Lung (tissue), 12 donors: ENCODE measurements around the gene KCTD16. TPM values are rescaled to one million over a fixed set of nuclear protein-coding genes. Genes with fewer than 3 reads are reported as not detected.

ENCODE experiments used
- ATAC-seq: fragments of 200-7000 bp; cut with Tn5 transposase; one replicate; pipeline ENCODE4 v1.9.1; 2020; ENCODE audit warnings: moderate number of reproducible peaks; ENCODE audit not compliant: insufficient read depth, low FRiP score
- DNase-seq, 3 donors: peaks; one replicate each; pipeline ENCODE4 v3.0.0-alpha.2; 2013 to 2017
- H3K27ac ChIP-seq, 2 donors: one replicate each; pipeline ENCODE4 v1.5.1; 2013; ENCODE audit warnings: mild to moderate bottlenecking in 2 of 2, moderate library complexity in 2 of 2, control low read depth in 1 of 2, inconsistent platforms in 1 of 2, low read depth in 1 of 2, low read length in 1 of 2
- H3K27me3 ChIP-seq, 3 donors: one replicate each; pipeline ENCODE4 v1.5.1; 2013; ENCODE audit warnings: low read length in 2 of 3; ENCODE audit not compliant: control insufficient read depth in 3 of 3, insufficient read depth in 3 of 3
- H3K36me3 ChIP-seq, 4 donors: one replicate each; pipeline ENCODE4 v1.5.1; 2013; ENCODE audit warnings: low read length in 4 of 4, mild to moderate bottlenecking in 1 of 4, moderate library complexity in 1 of 4; ENCODE audit not compliant: control insufficient read depth in 4 of 4, insufficient read depth in 4 of 4
- H3K4me1 ChIP-seq, 5 donors: one replicate each; pipeline ENCODE4 v1.5.1; 2013; ENCODE audit warnings: low read length in 5 of 5, mild to moderate bottlenecking in 2 of 5, moderate library complexity in 1 of 5; ENCODE audit not compliant: control insufficient read depth in 5 of 5, insufficient read depth in 5 of 5
- H3K4me3 ChIP-seq: one replicate; pipeline ENCODE4 v1.5.1; 2013; ENCODE audit warnings: mild to moderate bottlenecking, control low read depth, moderate library complexity
- H3K9ac ChIP-seq, 2 donors: one replicate each; pipeline ENCODE4 v1.5.1; 2013; ENCODE audit warnings: low read length in 2 of 2, control low read depth in 1 of 2; ENCODE audit not compliant: insufficient read depth in 1 of 2
- H3K9me3 ChIP-seq, 4 donors: one replicate each; pipeline ENCODE4 v1.5.1; 2013; ENCODE audit warnings: low read length in 3 of 4, mild to moderate bottlenecking in 1 of 4, moderate library complexity in 1 of 4; ENCODE audit not compliant: control insufficient read depth in 4 of 4, insufficient read depth in 3 of 4
- CTCF ChIP-seq: IDR thresholded peaks from 2 replicates; pipeline ENCODE4 v1.5.1; 2012; ENCODE audit warnings: mild to moderate bottlenecking; ENCODE audit errors: control extremely low read depth, extremely low read depth
- WGBS, 2 donors: extraction: QIAGEN DNeasy Blood & Tissue Kit; methylation state at CpG; one replicate each; pipeline ENCODE4 v1.1.7; 2013; 5-methylcytosine and 5-hydroxymethylcytosine counted together
- polyA plus RNA-seq, 2 donors: library from polyadenylated mRNA; stranded (reverse); fragments of 200-250 nt; gene quantifications; one replicate each; pipeline ENCODE4 v1.2.1, GENCODE V29; 2013
- total RNA-seq, 2 donors: library from RNA; depleted of rRNA in 1 of 2; stranded (reverse); fragments of >200 nt in 1 of 2; gene quantifications; one replicate each; pipeline ENCODE4 v1.2.1, GENCODE V29; 2014 to 2021
- donor health status: control.
- donor health status: control.
- donor health status: Bipolar disorder and iron deficiency.
- donor health status: healthy.
- donor health status: DM: yes; HTN: yes; CAD: no.

The KCTD16 gene
- total and polyA plus RNA-seq, 4 donors: 0.07 to 0.63 (median 0.27) TPM

GRCh38 chr5:144267961-144268513 lies 97.4 kb downstream of the KCTD16 start:
- Histone ChIP-seq H3K4me1 (no peaks in the 10 kb centered on the region), H3K9ac (no peak overlapping the region), H3K27ac (no peak overlapping the region), H3K4me3 (no peak overlapping the region), H3K9me3 (peaks cover 0 to 4% (median 1%) of the 10 kb centered on the region in 4 donors), H3K27me3 (no peaks in the 10 kb centered on the region), H3K36me3 (no peaks in the 10 kb centered on the region)
- WGBS, 2 donors: 60 to 75% methylated on average over 4 of the region's 4 CpGs
- no peak for ATAC-seq
- DNase-seq: no peak
- no peak for TF ChIP-seq CTCF

DNA sequence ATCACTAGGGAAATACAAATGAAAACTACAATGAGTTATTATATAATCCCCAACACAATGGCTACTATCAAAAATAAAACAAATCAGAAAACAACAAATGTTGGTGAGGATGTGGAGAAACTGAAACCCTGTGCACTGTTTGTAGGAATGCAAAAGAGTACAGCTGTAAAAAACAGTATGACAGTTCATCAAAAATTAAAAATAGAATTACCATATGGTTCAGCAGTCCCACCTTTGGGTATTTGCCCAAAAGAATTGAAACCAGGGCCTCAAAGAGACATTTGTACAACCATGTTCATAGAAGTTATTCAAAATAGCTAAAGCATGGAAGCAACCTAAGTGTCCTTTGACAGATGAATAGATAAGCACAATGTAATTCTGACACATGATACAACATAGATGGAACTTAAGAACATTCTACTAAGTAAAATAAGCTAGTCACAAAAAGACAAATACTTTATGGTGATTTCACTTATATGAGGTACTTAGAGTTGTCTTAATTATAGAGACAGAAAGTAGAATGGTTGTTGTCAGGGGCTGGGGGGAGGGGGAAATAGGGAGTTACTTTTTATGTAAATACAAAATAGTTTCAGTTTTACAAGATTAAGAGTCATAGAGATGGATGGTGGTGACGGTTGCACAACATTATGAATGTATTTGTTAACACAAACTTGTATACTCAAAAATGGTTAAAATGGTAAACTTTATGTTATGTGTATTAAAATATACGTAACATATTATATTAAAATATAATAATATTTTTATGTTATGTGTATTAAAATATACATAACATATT lies 102.8 kb downstream of the KCTD16 start:
- no peak overlapping the region for H3K9ac ChIP-seq
- TF ChIP-seq CTCF: no peak
- ATAC-seq: no peak

DNA sequence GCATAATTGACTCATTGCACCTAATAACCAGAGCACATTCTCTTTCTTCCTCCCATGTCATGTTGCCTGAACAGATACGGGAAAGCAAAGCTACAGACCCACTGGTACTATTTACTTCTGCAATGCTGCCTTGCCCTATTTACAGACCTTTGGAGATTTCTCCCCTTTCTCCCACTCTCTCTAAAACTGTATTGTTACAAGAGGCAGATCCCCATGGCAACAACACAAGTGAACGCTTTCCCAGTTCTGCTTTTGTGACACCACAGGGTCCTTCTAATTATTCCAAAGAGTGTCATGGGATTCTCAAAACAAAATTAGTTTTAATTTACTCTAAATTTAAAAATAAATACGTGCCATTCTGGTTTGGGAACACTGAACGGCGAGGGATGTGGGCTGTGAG lies 104.7 kb downstream of the KCTD16 start:
- H3K4me1 ChIP-seq: no peaks in the 10 kb centered on the region
- no peaks in the 10 kb centered on the region for H3K27me3 ChIP-seq
- WGBS, 2 donors: 77 to 87% methylated on average over 5 of the region's 5 CpGs
- no peak for TF ChIP-seq CTCF
- ATAC-seq (no peak), DNase-seq (no peak)
- no peaks in the 10 kb centered on the region for H3K9me3 ChIP-seq
- H3K27ac ChIP-seq: no peak overlapping the region
- no peak overlapping the region for H3K9ac ChIP-seq
- H3K36me3 ChIP-seq: no peaks in the 10 kb centered on the region
- no peak overlapping the region for H3K4me3 ChIP-seq

More for the DNA sequence above, 102.8 kb downstream of the KCTD16 start:
- no peak overlapping the region for H3K27ac ChIP-seq
- no peaks in the 10 kb centered on the region for H3K27me3 ChIP-seq
- WGBS, 2 donors: 86 to 88% methylated on average over 2 of the region's 2 CpGs
- H3K4me1 ChIP-seq: no peaks in the 10 kb centered on the region
- H3K9me3 ChIP-seq: peaks cover 0 to 4% (median 0%) of the 10 kb centered on the region in 4 donors
- peak in 1 of 3 donors; percentile 3 for DNase-seq
- H3K4me3 ChIP-seq: no peak overlapping the region
- no peaks in the 10 kb centered on the region for H3K36me3 ChIP-seq
